Measurements from ENCODE around the gene PITPNM3.

The PITPNM3 gene

DNA sequence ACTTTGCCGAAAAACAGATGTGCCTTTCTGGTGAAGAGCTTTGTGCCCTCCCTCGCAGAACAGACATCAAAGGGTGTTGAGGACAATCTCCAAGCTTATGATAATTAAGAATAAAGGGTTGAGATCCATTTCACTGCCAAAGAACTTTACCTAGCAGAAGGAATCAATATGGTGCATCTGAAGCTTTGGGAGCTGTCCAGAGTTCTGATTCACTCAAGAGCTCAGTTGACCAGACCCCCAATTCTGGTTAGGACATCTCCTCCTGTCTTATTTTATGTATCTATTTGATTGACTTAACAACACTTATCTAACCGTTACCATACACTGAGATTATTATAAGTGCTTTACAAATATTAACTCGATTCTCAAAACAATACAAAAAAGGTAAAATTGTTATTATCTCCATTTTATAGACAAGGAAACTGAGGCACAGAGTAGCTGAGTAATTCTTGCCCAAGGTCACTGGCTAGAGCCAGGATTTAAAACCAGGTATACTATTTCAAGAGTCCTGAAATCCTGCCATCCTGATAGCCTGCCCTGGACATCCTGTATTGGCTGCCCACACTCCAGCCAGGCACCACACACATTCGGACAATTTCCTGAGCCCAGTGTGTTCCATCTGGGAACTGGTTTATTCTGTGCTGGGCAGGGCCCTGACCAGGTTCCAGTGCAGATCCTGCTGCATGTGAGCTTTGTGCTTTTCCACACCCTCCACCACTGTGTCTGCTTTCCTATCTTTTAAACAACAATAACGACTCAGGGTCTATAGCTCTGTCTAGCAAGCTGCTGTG, 29.8 kb downstream of the PITPNM3 start:
- H3K27me3 Mint-ChIP-seq (ENCODE audit: low read depth, poor library complexity) = peaks cover 15% of the 10 kb centered on the region
- no peak for DNase-seq
- H3K9me3 Mint-ChIP-seq = no peaks in the 10 kb centered on the region
- no peak overlapping the region for H3K27ac Mint-ChIP-seq
- H3K4me3 Mint-ChIP-seq = no peak overlapping the region
- TF ChIP-seq, protein P1, sequence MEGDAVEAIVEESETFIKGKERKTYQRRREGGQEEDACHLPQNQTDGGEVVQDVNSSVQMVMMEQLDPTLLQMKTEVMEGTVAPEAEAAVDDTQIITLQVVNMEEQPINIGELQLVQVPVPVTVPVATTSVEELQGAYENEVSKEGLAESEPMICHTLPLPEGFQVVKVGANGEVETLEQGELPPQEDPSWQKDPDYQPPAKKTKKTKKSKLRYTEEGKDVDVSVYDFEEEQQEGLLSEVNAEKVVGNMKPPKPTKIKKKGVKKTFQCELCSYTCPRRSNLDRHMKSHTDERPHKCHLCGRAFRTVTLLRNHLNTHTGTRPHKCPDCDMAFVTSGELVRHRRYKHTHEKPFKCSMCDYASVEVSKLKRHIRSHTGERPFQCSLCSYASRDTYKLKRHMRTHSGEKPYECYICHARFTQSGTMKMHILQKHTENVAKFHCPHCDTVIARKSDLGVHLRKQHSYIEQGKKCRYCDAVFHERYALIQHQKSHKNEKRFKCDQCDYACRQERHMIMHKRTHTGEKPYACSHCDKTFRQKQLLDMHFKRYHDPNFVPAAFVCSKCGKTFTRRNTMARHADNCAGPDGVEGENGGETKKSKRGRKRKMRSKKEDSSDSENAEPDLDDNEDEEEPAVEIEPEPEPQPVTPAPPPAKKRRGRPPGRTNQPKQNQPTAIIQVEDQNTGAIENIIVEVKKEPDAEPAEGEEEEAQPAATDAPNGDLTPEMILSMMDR (IDR thresholded peaks at IDR 0.05) = no peak
- no peaks in the 10 kb centered on the region for H3K4me1 Mint-ChIP-seq
- H3K36me3 Mint-ChIP-seq (ENCODE audit: low read depth) = no peaks in the 10 kb centered on the region

GRCh38 chr17:6525731-6526130, 30.6 kb downstream of the PITPNM3 start:
- Mint-ChIP-seq H3K27ac (no peak overlapping the region), H3K9me3 (peaks cover 1% of the 10 kb centered on the region), H3K4me3 (no peak overlapping the region), H3K36me3 (ENCODE audit: low read depth) (peaks cover 3% of the 10 kb centered on the region), H3K4me1 (no peaks in the 10 kb centered on the region), H3K27me3 (ENCODE audit: low read depth, poor library complexity) (peaks cover 11% of the 10 kb centered on the region)
- DNase-seq = no peak
- TF ChIP-seq, protein P1 (IDR thresholded peaks at IDR 0.05) = no peak

- Mint-ChIP-seq H3K9me3 (peaks cover 7% of the 10 kb centered on the region), H3K4me1 (no peaks in the 10 kb centered on the region), H3K27me3 (ENCODE audit: low read depth, poor library complexity) (peaks cover 10% of the 10 kb centered on the region), H3K36me3 (ENCODE audit: low read depth) (peaks cover 8% of the 10 kb centered on the region), H3K4me3 (no peak overlapping the region), H3K27ac (no peak overlapping the region)
- no peak for DNase-seq
- TF ChIP-seq, protein P1 (IDR thresholded peaks at IDR 0.05) = no peak
These were observed 31.2 kb downstream of the PITPNM3 start for GRCh38 chr17:6525141-6525540.

DNA sequence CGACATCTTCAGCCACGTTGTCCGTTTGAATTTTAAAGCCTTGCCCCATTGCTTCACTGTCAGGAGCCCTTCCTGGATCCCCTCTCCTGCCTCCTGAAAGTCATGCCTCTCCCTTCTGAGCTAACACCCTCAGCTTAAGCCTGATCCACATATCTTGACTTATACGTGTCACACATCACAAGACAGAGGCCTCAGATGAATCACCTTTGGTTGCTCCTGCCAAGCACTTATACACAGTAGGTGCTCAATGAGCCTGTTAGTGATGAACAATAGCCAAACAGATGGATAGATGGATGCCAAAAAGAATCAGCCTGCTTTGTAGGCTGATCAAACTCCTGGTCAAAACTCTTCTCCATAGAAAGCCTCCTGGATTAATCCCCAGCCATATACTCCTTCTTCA, 31.8 kb downstream of the PITPNM3 start:
- Mint-ChIP-seq H3K27ac (no peak overlapping the region), H3K4me3 (no peak overlapping the region), H3K9me3 (peaks cover 7% of the 10 kb centered on the region), H3K27me3 (ENCODE audit: low read depth, poor library complexity) (peaks cover 4% of the 10 kb centered on the region), H3K4me1 (no peaks in the 10 kb centered on the region), H3K36me3 (ENCODE audit: low read depth) (peaks cover 8% of the 10 kb centered on the region)
- TF ChIP-seq, protein P1 (IDR thresholded peaks at IDR 0.05) = no peak
- DNase-seq = no peak

GRCh38 chr17:6523809-6524355, 32.5 kb downstream of the PITPNM3 start:
- Mint-ChIP-seq H3K4me3 (no peak overlapping the region), H3K27ac (no peak overlapping the region), H3K27me3 (ENCODE audit: low read depth, poor library complexity) (peaks cover 2% of the 10 kb centered on the region), H3K9me3 (peaks cover 7% of the 10 kb centered on the region), H3K4me1 (no peaks in the 10 kb centered on the region), H3K36me3 (ENCODE audit: low read depth) (peaks cover 8% of the 10 kb centered on the region)
- TF ChIP-seq, protein P1 (IDR thresholded peaks at IDR 0.05) = no peak
- DNase-seq = no peak

- no peak overlapping the region for H3K4me3 Mint-ChIP-seq
- H3K9me3 Mint-ChIP-seq = peaks cover 10% of the 10 kb centered on the region
- no peaks in the 10 kb centered on the region for H3K4me1 Mint-ChIP-seq
- H3K27me3 Mint-ChIP-seq (ENCODE audit: low read depth, poor library complexity) = no peaks in the 10 kb centered on the region
- peaks cover 8% of the 10 kb centered on the region for H3K36me3 Mint-ChIP-seq (ENCODE audit: low read depth)
- TF ChIP-seq, protein P1 (IDR thresholded peaks at IDR 0.05) = no peak
- no peak for DNase-seq
- no peak overlapping the region for H3K27ac Mint-ChIP-seq
These were observed 33.0 kb downstream of the PITPNM3 start for GRCh38 chr17:6523330-6523729.
